ENCODE measurements around the gene KCNA1. TPM values are rescaled to one million over a fixed set of nuclear protein-coding genes. Genes with fewer than 3 reads are reported as not detected.

The KCNA1 gene
- not detected for total RNA-seq

- in situ Hi-C loops (cut with MboI; ENCODE audit: low sequenced_read_pairs in 4 of 4) = no loop called here
- no peak for DNase-seq
Measured at GRCh38 chr12:4909734-4910501, at the start of gene KCNA1. Gene KCNA1 (plus strand): TSS chr12:4909905. CDS start chr12:4911379, 1,474 bp downstream.

GRCh38 chr12:4860741-4861140, 49.0 kb upstream of the KCNA1 start:
- no peak overlapping the region for H3K27ac ChIP-seq
- in situ Hi-C loops (cut with MboI; ENCODE audit: low sequenced_read_pairs in 4 of 4) (loop anchor here in 1 of 4 donors (10.0 to 25.0 kb wide), 3 partner anchors 134 to 577 kb away; partner anchors contain the start of gene NTF3), intact Hi-C loops (cut with DNase I; ENCODE audit: low total_unique reads) (no loop called here)
- peaks cover 0 to 2% (median 0%) of the 10 kb centered on the region in 3 donors for H3K27me3 ChIP-seq
- DNase-seq (no peak), ATAC-seq (no peak)
- H3K4me3 ChIP-seq = no peak overlapping the region
- H3K9me3 ChIP-seq = no peaks in the 10 kb centered on the region
- peaks cover 5 to 9% of the 10 kb centered on the region in 2 donors for H3K4me1 ChIP-seq
- no peaks in the 10 kb centered on the region for H3K36me3 ChIP-seq
- TF ChIP-seq CTCF (IDR thresholded peaks at IDR 0.05 in 4 of 5, conservative IDR thresholded peaks at IDR 0.05 in 1 of 5) (no peak), POLR2A (IDR thresholded peaks at IDR 0.05) (no peak)

More at GRCh38 chr12:4909734-4910501, at the start of gene KCNA1:
- no peak for ATAC-seq
- no peak within 1 kb of the TSS for H3K27ac ChIP-seq
- H3K4me1 ChIP-seq = peaks cover 12 to 18% of the 10 kb centered on the region in 2 donors
- intact Hi-C loops (cut with DNase I; ENCODE audit: low total_unique reads) = no loop called here
- H3K4me3 ChIP-seq = peak within 1 kb of the TSS; percentile 41 to 55 (median 47)
- H3K36me3 ChIP-seq = no peaks in the 10 kb centered on the region
- TF ChIP-seq CTCF (IDR thresholded peaks at IDR 0.05 in 4 of 5, conservative IDR thresholded peaks at IDR 0.05 in 1 of 5) (no peak), POLR2A (IDR thresholded peaks at IDR 0.05) (no peak)
- no peaks in the 10 kb centered on the region for H3K9me3 ChIP-seq
- H3K27me3 ChIP-seq = peaks cover 52 to 56% (median 53%) of the 10 kb centered on the region in 3 donors

GRCh38 chr12:4862809-4863208, 46.9 kb upstream of the KCNA1 start:
- intact Hi-C loops (cut with DNase I; ENCODE audit: low total_unique reads) = no loop called here
- in situ Hi-C loops (cut with MboI; ENCODE audit: low sequenced_read_pairs in 4 of 4) = loop anchor here in 1 of 4 donors (10.0 to 25.0 kb wide), 3 partner anchors 132 to 574 kb away; partner anchors contain the start of gene NTF3
- no peak for ATAC-seq

GRCh38 chr12:4864575-4864974, 45.1 kb upstream of the KCNA1 start:
- no peaks in the 10 kb centered on the region for H3K36me3 ChIP-seq
- no peak overlapping the region for H3K4me3 ChIP-seq
- TF ChIP-seq POLR2A (IDR thresholded peaks at IDR 0.05) (no peak), CTCF (IDR thresholded peaks at IDR 0.05 in 4 of 5, conservative IDR thresholded peaks at IDR 0.05 in 1 of 5) (no peak)
- no peaks in the 10 kb centered on the region for H3K4me1 ChIP-seq
- H3K9me3 ChIP-seq = no peaks in the 10 kb centered on the region
- ATAC-seq (no peak), DNase-seq (no peak)
- intact Hi-C loops (cut with DNase I; ENCODE audit: low total_unique reads) = no loop called here
- peaks cover 0 to 5% (median 5%) of the 10 kb centered on the region in 3 donors for H3K27me3 ChIP-seq
- H3K27ac ChIP-seq = no peak overlapping the region
- in situ Hi-C loops (cut with MboI; ENCODE audit: low sequenced_read_pairs in 4 of 4) = loop anchor here in 1 of 4 donors (10.0 to 25.0 kb wide), 3 partner anchors 130 to 573 kb away; partner anchors contain the start of gene NTF3

More at GRCh38 chr12:4862809-4863208, 46.9 kb upstream of the KCNA1 start:
- TF ChIP-seq CTCF (IDR thresholded peaks at IDR 0.05 in 4 of 5, conservative IDR thresholded peaks at IDR 0.05 in 1 of 5) (no peak), POLR2A (IDR thresholded peaks at IDR 0.05) (no peak)
- peaks cover 4% of the 10 kb centered on the region in 2 donors for H3K4me1 ChIP-seq
- no peak overlapping the region for H3K4me3 ChIP-seq
- DNase-seq = no peak
- no peak overlapping the region for H3K27ac ChIP-seq
- H3K27me3 ChIP-seq = peaks cover 0 to 5% (median 3%) of the 10 kb centered on the region in 3 donors
- H3K9me3 ChIP-seq = no peaks in the 10 kb centered on the region
- H3K36me3 ChIP-seq = no peaks in the 10 kb centered on the region
